Omental fat pad (tissue), 4 donors: ENCODE data around the gene RTN4RL2. TPM values are rescaled to one million over a fixed set of nuclear protein-coding genes. Genes with fewer than 3 reads are reported as not detected.

Experiments used
- ATAC-seq: fragments of 150-250 bp; one replicate; pipeline ENCODE4 v1.9.1; 2016; ENCODE audit warnings: mild to moderate bottlenecking, moderate library complexity; ENCODE audit not compliant: low FRiP score
- DNase-seq: peaks from one replicate; pipeline ENCODE4 v3.0.0-alpha.2; 2019; ENCODE audit warnings: low spot score
- CTCF ChIP-seq, 3 donors: fragments of 450-650 bp; IDR thresholded peaks; one replicate each; pipeline ENCODE4 v1.5.1; 2016 to 2017; ENCODE audit warnings: antibody characterized with exemption in 3 of 3, mild to moderate bottlenecking in 3 of 3, moderate library complexity in 2 of 3
- total RNA-seq, 4 donors: library from RNA; depleted of rRNA; stranded (reverse); fragments of >200 nt; gene quantifications; one replicate each; pipeline ENCODE4 v1.1.0, GENCODE V29; 2016

Gene RTN4RL2
- total RNA-seq, 4 donors from 2014 or later: 0.25 to 1.4 (median 0.74) TPM; not detected in 1

DNA sequence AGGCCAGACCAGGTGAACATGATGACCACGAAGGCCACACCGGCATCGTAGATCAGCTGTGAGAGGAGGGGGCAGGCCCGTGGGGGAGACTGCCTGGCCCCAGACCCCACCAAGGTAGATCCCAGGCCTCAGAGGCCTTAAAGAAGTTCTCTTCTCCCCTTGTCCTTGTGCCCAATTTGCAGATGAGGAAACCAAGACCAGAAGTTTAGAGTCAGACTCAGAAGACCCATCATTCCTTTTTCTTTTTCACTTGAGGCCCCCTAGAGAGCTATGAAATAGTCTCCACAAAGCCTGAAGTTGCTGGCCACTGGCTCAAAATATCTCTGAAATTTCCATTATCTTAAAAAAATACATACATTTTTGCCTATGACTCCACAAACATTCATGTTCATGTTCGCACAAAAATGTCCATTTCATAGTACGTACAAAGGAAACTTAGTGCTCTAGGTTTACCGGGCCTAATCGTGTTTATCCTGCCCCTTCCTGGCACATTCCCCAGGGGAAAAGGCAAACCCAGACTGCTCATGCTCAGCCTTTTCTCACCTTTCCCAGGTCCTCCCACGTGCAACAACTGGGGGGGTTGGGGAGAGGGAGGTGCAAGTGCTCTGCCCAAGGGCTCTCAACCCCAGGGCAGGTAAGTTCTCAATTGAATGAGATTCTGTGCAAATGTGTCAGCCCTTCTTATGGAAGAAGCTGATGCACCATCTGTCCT is 35.9 kb downstream of the RTN4RL2 start:
- no peak for TF ChIP-seq CTCF (IDR thresholded peaks at IDR 0.05)
- DNase-seq: no peak
- ATAC-seq: no peak

DNA sequence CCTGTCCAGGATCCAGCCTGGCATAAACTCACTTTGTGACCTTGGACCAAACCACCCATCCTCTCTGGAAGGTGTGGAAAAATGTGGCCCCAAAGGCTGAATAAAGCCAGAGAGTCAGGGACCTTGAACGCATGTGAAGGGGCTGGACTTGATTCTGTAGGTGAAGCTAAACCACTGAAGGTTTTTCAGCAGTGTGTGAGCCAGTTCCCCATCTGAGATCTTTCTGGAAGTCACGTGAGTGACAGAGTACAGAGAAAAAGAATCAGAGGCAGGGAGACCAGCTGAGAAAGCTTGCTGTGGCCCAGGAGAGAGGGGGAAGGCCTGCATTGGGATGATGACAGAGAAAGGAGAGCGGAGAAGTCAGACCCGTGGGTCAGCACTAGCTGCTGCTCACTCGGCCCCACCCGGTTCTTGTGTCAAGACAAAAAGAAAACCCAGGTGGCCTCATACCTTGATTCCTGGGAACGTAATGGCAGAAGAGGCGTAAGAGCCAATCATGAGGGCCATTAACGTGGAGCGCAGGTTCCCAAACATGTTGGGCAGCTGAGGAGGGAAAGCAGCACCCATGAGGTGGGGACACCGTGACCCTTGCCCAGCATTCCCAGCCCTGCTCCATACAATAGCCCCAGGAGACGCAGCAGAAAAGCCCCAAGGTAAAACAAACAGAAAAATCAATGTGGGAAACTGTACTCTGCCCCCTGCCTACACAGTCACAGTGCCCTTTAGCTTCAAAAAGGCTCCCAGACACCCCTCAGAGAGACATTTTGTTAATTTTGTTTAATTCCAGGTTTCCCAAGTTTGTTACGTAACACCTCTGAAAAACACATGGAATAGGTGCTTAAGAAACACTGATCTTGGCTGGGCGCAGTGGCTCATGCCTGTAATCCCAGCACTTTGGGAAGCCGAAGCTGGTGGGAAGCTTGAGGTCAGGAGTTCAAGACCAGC is 37.2 kb downstream of the RTN4RL2 start:
- TF ChIP-seq CTCF (IDR thresholded peaks at IDR 0.05): no peak
- no peak for ATAC-seq
- DNase-seq: no peak

DNA sequence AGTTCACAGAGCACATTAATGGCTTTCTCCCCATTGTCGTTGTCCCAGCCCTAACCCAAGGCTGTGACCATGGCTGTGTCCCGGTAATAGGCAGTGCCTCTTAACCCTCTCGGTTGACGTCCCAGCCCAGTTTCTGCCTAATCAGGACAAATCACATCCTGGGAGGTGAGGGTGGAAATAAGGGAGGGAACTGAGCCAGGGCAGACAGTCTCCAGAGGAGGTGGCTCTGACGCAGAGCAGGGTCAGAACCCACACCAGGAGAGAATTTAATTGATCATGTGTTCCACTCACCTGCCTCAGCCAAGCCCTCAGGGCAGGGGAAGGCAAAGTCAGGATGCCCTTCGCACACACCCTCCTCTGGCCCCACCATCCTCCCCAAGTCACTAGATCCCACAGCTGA is 38.2 kb downstream of the RTN4RL2 start:
- TF ChIP-seq CTCF (IDR thresholded peaks at IDR 0.05): no peak
- DNase-seq (no peak), ATAC-seq (no peak)

DNA sequence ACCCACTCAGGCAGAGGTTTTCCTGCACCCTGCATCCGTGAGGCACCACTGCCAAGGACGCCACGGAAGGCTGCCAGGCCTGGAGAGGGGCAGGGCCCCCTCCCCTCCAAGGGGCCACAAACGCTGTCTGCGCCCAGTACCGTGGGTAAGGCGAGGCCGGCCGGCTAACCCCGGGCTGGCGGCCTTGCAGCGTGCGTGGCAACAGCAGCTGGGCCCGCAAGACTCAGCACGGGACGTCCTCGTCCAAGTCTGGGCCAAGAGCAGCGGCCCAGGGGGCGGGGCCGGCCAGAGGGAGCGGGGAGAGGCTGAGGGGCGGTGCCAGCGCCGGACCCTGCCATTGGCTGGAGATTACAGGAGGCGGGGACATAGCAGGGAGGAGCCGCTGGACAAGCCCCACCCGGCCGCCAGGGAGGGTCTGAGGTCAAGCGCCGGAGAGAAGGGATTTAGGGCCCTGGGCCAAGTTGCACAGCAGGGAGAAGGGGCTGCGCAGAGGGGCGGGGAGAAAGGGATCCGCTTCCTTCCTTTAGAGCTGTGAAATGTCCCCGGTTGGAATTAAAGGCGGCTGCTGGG is 39.2 kb downstream of the RTN4RL2 start:
- ATAC-seq (peak; percentile 99), DNase-seq (peak; percentile 82)
- TF ChIP-seq CTCF (IDR thresholded peaks at IDR 0.05): no peak

GRCh38 chr11:57499983-57500461 is 39.7 kb downstream of the RTN4RL2 start:
- ATAC-seq: peak; percentile 58
- no peak for TF ChIP-seq CTCF (IDR thresholded peaks at IDR 0.05)
- DNase-seq: no peak

- ATAC-seq: peak; percentile 4
- no peak for TF ChIP-seq CTCF (IDR thresholded peaks at IDR 0.05)
- no peak for DNase-seq
Observed at GRCh38 chr11:57500515-57500914, 40.2 kb downstream of the RTN4RL2 start.
